ENCODE results near the gene AP5Z1.

AP5Z1 gene

GRCh38 chr7:4803397-4804241 lies 28.2 kb downstream of the AP5Z1 start:
- no peak for DNase-seq

DNA sequence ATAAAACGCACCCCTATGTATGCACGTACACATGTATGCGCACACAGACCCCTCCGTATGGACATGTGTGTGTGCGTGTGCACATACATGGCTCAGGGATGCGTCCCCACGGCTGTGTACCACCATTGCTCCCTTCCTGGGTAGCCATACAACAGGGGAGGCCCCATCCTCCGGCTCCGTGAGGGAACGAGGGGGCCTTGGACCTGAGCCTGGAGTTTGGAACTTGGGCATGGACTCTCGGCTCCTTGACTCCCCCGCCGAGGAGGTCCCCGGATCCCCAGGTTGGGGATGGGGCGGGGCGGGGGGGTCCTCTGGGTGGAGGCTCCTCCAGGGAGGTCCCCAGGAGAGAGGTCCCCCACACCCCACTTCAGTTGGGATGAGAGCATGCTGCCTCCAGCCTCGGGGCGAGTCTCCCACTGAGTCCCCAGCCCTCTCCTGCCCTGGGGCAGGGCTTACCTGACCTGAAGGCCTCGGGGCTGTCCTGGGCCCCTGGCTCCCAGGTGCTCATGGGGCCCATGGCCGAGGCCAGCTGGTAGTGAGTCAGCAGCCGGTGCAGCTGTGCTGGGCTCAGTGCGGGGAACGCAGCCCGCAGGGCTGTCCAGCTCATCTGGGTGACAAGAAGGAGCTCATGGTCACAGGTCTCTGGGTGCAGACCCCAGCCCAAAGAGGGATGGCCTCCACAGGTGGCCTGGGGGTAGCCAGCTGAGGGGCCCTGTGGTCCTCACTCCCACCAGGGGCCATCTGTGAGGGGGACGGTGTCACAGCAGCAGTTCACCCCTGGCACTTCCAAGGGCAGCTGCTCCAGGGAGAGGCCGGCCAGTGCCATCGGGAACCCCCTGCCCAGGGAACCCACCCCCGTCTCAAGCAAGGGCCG lies 29.9 kb downstream of the AP5Z1 start:
- DNase-seq = no peak

GRCh38 chr7:4805984-4806300 lies 30.5 kb downstream of the AP5Z1 start:
- DNase-seq = no peak

DNA sequence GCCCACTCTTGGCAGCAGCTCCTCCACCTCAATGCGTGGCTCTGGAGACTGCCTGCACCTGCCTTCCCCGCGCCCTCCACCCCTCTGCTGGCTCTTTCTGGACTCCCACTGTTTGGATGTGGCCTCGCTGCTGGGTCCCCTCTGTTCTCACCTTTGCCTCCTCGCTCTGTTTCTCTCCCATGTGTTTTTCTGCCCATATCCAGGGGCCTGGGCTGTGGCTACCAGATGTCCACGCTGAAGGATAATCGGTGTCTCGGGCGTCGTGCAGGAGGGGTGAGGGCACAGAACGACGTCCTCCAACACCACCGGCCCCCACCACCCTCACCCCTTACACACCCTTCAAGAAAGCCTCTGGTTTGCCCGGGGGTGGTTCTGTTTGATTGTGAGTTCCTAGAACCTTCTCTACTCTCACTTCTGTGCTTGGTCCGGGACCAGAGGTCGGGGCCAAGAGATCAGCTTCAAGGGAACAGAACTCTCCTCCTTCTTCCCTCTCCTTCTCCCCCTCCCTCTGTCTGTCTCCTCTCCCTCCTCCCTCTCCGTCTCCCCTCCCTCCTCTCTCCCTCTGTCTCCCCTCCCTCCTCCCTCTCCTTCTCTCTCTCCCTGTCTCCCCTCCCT lies 31.7 kb downstream of the AP5Z1 start:
- no peak for DNase-seq

DNA sequence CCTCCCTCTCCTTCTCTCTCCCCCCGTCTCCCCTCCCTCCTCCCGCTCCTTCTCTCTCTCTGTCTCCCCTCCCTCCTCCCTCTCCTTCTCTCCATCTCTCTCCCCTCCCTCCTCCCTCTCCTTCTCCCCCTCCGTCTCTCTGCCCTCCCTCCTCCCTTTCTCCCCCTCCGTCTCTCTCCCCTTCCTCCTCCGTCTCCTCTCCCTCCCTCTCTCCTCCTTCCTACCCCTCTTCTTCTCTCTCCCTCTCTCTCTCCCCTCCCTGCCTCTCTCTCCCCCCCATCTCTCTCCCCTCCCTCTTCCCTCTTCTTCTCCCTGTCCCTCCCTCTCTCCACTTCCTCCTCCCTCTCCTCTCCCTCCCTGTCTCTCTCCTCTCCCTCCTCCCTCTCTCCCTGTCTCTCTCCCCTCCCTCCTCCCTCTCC lies 32.2 kb downstream of the AP5Z1 start:
- DNase-seq = no peak

DNA sequence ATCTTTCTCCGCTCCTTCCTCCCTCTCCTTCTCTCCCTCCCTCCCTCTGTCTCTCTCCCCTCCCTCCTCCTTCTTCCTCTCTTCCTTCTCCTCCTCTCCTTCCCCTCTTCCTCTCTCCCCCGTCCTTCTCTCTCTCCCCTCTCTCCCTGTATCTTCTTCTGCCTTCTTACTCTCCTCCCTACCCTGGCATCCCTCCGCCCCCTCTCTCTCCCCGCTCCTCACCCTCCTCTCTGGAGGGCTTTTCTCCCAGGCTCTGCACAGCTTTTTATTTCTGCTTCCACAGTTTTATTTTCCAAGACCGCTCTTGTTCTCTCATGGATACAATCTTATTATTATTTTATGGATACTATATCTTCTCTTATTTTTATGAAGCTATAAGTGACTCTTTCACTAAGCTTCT lies 32.6 kb downstream of the AP5Z1 start:
- DNase-seq = no peak

GRCh38 chr7:4808565-4808964 lies 33.1 kb downstream of the AP5Z1 start:
- no peak for DNase-seq

- peak; percentile 32 for DNase-seq
Measured at GRCh38 chr7:4809091-4809591, 33.7 kb downstream of the AP5Z1 start.

DNA sequence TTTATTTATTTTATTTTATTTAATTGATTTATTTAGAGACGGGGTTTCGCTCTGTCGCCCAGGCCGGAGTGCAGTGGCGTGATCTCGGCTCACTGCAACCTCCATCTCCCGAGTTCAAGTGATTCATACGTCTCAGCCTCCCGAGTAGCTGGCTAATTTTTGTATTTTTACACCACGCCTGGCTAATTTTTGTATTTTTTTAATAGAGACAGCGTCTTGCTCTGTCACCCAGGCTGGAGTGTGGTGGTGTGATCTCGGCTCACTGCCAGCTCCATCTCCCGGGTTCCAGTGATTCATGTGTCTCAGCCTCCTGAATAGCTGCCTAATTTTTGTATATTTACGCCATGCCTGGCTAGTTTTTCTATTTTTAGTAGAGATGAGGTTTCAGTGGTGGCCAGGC lies 34.2 kb downstream of the AP5Z1 start:
- no peak for DNase-seq

GRCh38 chr7:4814433-4814832 lies 39.0 kb downstream of the AP5Z1 start:
- no peak for DNase-seq

DNA sequence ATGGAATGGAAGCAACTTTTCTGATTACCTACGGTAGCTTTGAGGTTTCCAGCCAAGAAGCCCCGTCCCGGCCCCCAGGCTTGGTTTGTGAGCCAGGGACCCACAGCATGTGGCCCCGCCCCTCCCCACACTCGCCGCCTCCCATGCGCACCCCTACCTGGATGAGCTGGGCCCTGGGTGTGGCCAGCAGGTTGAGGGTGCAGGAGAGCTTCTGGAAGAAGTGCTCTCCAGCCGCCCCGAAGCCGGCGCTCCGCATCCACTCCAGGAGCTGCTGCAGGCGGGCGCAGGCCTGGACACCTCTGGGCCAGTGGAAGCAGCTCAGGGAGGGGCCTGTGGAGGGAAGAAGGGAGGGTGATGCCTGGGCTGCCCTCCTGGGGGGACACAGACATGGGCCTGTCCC lies 39.7 kb downstream of the AP5Z1 start:
- DNase-seq = no peak

DNA sequence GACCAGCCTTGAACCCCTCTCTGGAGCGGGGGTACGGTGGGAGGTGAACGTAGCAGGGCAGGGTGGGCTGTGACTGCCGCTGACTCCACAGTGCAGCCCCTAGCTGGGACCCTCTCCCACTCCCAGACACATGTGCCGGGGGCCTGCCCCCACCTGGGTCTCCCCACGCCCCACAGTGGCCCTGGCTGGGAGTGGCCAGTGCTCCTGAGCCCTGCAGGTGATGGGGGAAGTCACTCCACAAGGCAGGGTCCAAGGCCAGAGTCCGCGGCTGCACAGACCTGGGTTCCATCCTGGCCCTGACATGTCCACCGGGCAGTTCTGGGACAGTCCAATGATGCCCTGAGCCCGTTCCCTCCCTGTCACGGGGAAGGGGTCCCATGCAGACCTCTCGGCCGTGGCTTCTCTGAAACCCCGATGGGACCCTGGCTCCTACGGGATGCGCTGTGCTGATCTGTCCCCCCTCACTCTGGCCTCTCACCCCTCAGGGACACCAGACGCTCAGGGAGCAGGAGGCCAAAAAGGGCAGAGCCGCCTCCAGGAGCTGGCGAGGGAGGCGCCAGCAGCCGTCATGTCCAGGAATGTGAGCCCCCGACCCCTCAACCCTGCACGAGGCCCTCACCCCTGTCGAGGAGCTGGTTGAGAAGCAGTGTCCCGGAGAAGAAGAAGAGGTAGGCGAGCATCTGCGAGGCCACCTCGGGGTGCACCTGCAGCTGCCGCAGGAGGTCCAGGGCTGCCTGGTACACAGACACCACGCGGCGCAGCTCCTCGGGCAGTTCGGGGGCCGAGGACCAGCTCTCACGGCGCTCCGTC lies 40.4 kb downstream of the AP5Z1 start:
- no peak for DNase-seq

DNA sequence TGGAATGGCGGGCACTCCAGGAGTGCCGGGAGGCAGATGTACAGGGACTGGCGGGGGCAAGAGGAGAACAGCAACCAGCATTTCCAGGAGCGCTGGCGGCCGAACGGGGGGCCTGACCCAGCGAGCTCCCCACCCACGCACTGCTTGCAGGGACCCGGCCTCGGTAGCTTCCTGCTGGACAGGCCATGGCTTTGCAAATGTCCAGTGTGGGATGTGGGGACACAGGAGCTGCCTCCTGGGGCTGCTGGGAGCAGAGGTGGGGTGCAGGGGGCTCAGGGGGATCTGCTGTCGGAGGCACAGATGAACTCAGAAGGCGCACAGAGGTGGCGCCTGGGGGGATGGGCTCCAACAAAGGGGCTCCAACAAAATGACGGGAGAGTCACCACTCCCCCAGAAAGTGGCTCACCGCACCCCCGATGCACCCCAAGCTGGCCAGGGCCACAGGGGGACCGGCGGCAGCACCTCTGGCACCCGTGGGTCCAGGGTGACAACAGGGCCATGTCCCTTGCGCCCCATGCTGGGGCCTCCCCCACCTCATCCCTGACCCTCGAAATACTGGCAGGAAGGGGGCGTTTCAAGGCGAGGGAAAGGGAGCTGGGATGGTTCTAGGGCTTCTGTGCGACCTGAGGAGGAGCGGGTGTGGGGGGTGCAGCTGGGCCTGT lies 41.1 kb downstream of the AP5Z1 start:
- DNase-seq = no peak

DNA sequence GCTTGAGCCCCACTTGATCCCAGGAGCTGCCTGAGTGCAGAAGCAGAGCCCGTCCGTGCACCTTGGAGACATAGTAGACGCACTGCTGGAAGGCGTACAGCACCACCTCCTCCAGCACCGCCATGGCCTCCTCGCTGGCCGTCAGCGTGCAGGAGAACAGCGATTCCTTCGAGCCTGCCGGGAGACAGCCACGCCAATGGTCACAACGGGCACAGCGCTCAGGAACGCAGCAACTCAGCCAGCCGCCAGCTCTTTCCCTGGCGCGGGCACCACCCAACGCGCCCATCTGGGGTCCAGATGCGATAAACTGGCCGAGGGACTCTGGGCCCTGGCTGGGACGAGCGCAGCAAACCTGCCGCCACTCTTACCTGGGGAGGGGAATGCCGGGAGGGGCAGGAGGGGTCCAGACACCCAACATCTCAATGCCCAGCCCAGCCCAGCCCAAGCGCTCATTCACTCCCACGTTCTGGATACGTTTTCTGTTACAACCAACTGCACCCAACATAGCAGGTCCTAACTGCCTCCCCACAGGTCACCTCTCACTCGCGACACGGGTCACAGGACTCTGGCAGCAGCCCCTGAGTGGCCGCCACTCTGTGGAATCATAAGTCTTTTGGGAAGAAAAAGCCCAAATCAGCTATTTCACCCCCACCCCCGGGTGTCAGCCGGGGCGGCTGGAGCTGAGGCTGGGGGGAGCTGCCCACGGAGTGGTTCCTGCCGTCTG lies 41.9 kb downstream of the AP5Z1 start:
- DNase-seq = no peak

DNA sequence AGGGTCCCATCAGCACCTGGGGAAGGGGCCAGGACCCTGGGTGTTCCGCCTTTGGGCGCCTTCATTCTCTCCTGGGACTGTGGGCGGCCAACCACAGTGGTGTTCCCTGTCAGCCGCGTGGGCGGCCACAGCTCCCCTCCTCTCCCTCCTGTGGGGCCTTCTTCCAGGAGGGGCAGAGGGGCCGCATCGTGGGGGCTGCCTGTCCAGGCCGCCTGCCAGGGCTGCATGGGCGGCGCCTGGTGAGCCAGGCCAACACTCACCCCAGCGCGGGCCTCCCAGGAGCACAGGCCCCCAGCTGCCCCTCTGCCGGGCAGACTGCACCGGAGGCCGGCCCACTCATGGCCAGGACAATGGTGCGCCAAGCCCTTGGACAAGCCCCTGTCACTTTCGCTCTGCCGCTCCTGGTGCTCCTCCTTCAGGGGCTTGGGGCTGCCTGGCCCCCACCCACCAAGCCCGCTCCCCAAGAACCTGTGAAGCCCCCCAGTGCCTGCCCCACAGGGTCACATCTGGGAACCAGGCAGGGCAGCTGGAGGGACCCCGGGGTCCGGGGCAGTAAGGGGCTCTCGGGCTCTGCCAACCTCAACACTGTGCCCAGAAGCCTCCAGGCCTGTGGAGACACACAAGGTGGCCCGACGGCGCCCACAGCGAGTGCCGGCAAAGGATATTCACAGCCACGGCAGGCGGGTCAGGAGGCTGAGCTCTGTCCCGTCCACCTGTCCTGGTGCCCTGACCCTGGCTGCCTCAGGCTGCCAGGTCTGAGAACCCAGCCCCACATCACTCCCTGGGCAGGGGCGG lies 42.8 kb downstream of the AP5Z1 start:
- DNase-seq = no peak

GRCh38 chr7:4819560-4820404 lies 44.4 kb downstream of the AP5Z1 start:
- no peak for DNase-seq

- DNase-seq = no peak
Measured at GRCh38 chr7:4820405-4820966, 45.1 kb downstream of the AP5Z1 start.

- no peak for DNase-seq
Measured at GRCh38 chr7:4820967-4821471, 45.6 kb downstream of the AP5Z1 start.

GRCh38 chr7:4822677-4823076 lies 47.3 kb downstream of the AP5Z1 start:
- no peak for DNase-seq

Measured in CD4-positive, alpha-beta T cell treated with Interleukin-10 for 1 hour (primary cell).